ENCODE data around the gene TEX264. TPM values are rescaled to one million over a fixed set of nuclear protein-coding genes. Genes with fewer than 3 reads are reported as not detected.
"Not testable (repeated sequence)": the region's sequence is repeated elsewhere in the genome, so short reads cannot be mapped to it uniquely, and the experiment has no call there.

TEX264 gene
- total and polyA plus RNA-seq, 9 donors: 21.4 to 25.4 (median 22.8) TPM

GRCh38 chr3:51742320-51742719 is 71.3 kb downstream of the TEX264 start:
- WGBS (ENCODE audit: insufficient coverage): 86% methylated on average over 3 of the region's 3 CpGs
- not testable (repeated sequence) for H3K4me3 ChIP-seq (ENCODE audit: low read length); H3K9me3 ChIP-seq (replicated peaks; ENCODE audit: control insufficient read depth, low read depth, low read length); DNase-seq; H3K27ac ChIP-seq (ENCODE audit: low read length); H3K36me3 ChIP-seq (ENCODE audit: control insufficient read depth, insufficient read depth, low read length); H3K4me1 ChIP-seq (ENCODE audit: control insufficient read depth, insufficient read depth, low read length); H3K27me3 ChIP-seq (ENCODE audit: control insufficient read depth, insufficient read depth, low read length)

- WGBS (ENCODE audit: insufficient coverage): 57% methylated on average over 4 of the region's 4 CpGs
- H3K4me1 ChIP-seq (ENCODE audit: control insufficient read depth, insufficient read depth, low read length); H3K27ac ChIP-seq (ENCODE audit: low read length); H3K9me3 ChIP-seq (replicated peaks; ENCODE audit: control insufficient read depth, low read depth, low read length); H3K27me3 ChIP-seq (ENCODE audit: control insufficient read depth, insufficient read depth, low read length); H3K4me3 ChIP-seq (ENCODE audit: low read length); H3K36me3 ChIP-seq (ENCODE audit: control insufficient read depth, insufficient read depth, low read length): not testable (repeated sequence)
- peak; percentile 14 for DNase-seq
Observed at GRCh38 chr3:51742978-51743377, 71.9 kb downstream of the TEX264 start.

GRCh38 chr3:51747840-51748239 is 76.8 kb downstream of the TEX264 start:
- no peaks in the 10 kb centered on the region for H3K36me3 ChIP-seq (ENCODE audit: control insufficient read depth, insufficient read depth, low read length)
- H3K9me3 ChIP-seq (replicated peaks; ENCODE audit: control insufficient read depth, low read depth, low read length): no peaks in the 10 kb centered on the region
- no peaks in the 10 kb centered on the region for H3K4me1 ChIP-seq (ENCODE audit: control insufficient read depth, insufficient read depth, low read length)
- no peak overlapping the region for H3K27ac ChIP-seq (ENCODE audit: low read length)
- no peaks in the 10 kb centered on the region for H3K27me3 ChIP-seq (ENCODE audit: control insufficient read depth, insufficient read depth, low read length)
- H3K4me3 ChIP-seq (ENCODE audit: low read length): no peak overlapping the region
- DNase-seq: no peak

GRCh38 chr3:51748327-51748726 is 77.3 kb downstream of the TEX264 start:
- Histone ChIP-seq H3K27ac (ENCODE audit: low read length) (no peak overlapping the region), H3K4me3 (ENCODE audit: low read length) (no peak overlapping the region), H3K27me3 (ENCODE audit: control insufficient read depth, insufficient read depth, low read length) (no peaks in the 10 kb centered on the region), H3K4me1 (ENCODE audit: control insufficient read depth, insufficient read depth, low read length) (no peaks in the 10 kb centered on the region), H3K36me3 (ENCODE audit: control insufficient read depth, insufficient read depth, low read length) (no peaks in the 10 kb centered on the region), H3K9me3 (replicated peaks; ENCODE audit: control insufficient read depth, low read depth, low read length) (no peaks in the 10 kb centered on the region)
- no peak for DNase-seq
- WGBS (ENCODE audit: insufficient coverage): no CpG with 5 or more reads among the region's 1 CpG

DNA sequence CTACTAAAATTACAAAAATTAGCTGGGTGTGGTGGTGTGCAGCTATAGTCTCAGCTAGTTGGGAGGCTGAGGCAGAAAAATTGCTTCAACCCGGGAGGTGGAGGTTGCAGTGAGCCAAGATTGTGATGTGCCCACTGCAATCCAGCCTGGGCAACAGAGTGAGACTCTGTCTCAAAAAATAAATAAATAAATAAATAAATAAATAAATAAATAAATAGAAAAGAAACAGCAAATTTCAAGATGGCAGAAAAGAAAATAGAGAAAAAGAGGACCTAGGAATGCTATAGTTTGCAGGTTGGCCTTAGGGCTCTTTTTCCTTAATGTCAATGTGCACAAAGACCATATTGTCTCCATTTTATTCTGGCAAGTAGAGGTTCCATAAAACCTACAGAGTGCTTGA is 79.8 kb downstream of the TEX264 start:
- DNase-seq: no peak
- no CpG with 5 or more reads among the region's 1 CpG for WGBS (ENCODE audit: insufficient coverage)
- Histone ChIP-seq H3K27me3 (ENCODE audit: control insufficient read depth, insufficient read depth, low read length) (peaks cover 2% of the 10 kb centered on the region), H3K4me3 (ENCODE audit: low read length) (no peak overlapping the region), H3K4me1 (ENCODE audit: control insufficient read depth, insufficient read depth, low read length) (no peaks in the 10 kb centered on the region), H3K9me3 (replicated peaks; ENCODE audit: control insufficient read depth, low read depth, low read length) (no peaks in the 10 kb centered on the region), H3K36me3 (ENCODE audit: control insufficient read depth, insufficient read depth, low read length) (no peaks in the 10 kb centered on the region), H3K27ac (ENCODE audit: low read length) (no peak overlapping the region)

GRCh38 chr3:51751287-51751686 is 80.2 kb downstream of the TEX264 start:
- H3K4me1 ChIP-seq (ENCODE audit: control insufficient read depth, insufficient read depth, low read length): no peaks in the 10 kb centered on the region
- H3K36me3 ChIP-seq (ENCODE audit: control insufficient read depth, insufficient read depth, low read length): no peaks in the 10 kb centered on the region
- WGBS (ENCODE audit: insufficient coverage): no CpG with 5 or more reads among the region's 2 CpGs
- peaks cover 2% of the 10 kb centered on the region for H3K27me3 ChIP-seq (ENCODE audit: control insufficient read depth, insufficient read depth, low read length)
- H3K9me3 ChIP-seq (replicated peaks; ENCODE audit: control insufficient read depth, low read depth, low read length): no peaks in the 10 kb centered on the region
- no peak for DNase-seq
- H3K4me3 ChIP-seq (ENCODE audit: low read length): no peak overlapping the region
- no peak overlapping the region for H3K27ac ChIP-seq (ENCODE audit: low read length)

Other genes with a start within 250 kb of the TEX264 start
- gene DCAF1, start 171.2 kb upstream of the TEX264 start, total RNA-seq: 11.9 TPM
- gene DCAF1, start 171.2 kb upstream of the TEX264 start, polyA plus RNA-seq (ENCODE audit: insufficient read depth in 1 of 8, insufficient read length in 8 of 8, low replicate concordance in 1 of 8): 10 to 100 TPM; 13.6 to 20.7 (median 18.3) TPM
- 9.2 TPM for gene RAD54L2, start 132.5 kb upstream of the TEX264 start, total RNA-seq
- gene RAD54L2, start 132.5 kb upstream of the TEX264 start, polyA plus RNA-seq (ENCODE audit: insufficient read depth in 1 of 8, insufficient read length in 8 of 8, low replicate concordance in 1 of 8): 10 to 100 TPM in 2 of 8 donors, 1 to 10 TPM in 6; 6.6 to 11.5 (median 8.4) TPM
- 0.31 TPM for gene GRM2, start 35.8 kb downstream of the TEX264 start, total RNA-seq
- gene GRM2, start 35.8 kb downstream of the TEX264 start, polyA plus RNA-seq (ENCODE audit: insufficient read depth in 1 of 8, insufficient read length in 8 of 8, low replicate concordance in 1 of 8): under 1 TPM; 0.36 to 0.78 (median 0.54) TPM
- gene IQCF6, start 108.0 kb downstream of the TEX264 start, total RNA-seq: not detected
- gene IQCF6, start 108.0 kb downstream of the TEX264 start, polyA plus RNA-seq (ENCODE audit: insufficient read depth in 1 of 8, insufficient read length in 8 of 8, low replicate concordance in 1 of 8): not detected
- gene IQCF2, start 190.4 kb downstream of the TEX264 start, total RNA-seq: not detected
- under 1 TPM in 1 of 8 donors, not detected in 7; 0.30 TPM for gene IQCF2, start 190.4 kb downstream of the TEX264 start, polyA plus RNA-seq (ENCODE audit: insufficient read depth in 1 of 8, insufficient read length in 8 of 8, low replicate concordance in 1 of 8)
- not detected for gene IQCF5, start 204.3 kb downstream of the TEX264 start, total RNA-seq
- gene IQCF5, start 204.3 kb downstream of the TEX264 start, polyA plus RNA-seq (ENCODE audit: insufficient read depth in 1 of 8, insufficient read length in 8 of 8, low replicate concordance in 1 of 8): not detected
- not detected for gene IQCF1, start 232.1 kb downstream of the TEX264 start, total RNA-seq
- not detected for gene IQCF1, start 232.1 kb downstream of the TEX264 start, polyA plus RNA-seq (ENCODE audit: insufficient read depth in 1 of 8, insufficient read length in 8 of 8, low replicate concordance in 1 of 8)